ENCODE results near the gene G2E3. TPM values are rescaled to one million over a fixed set of nuclear protein-coding genes. Genes with fewer than 3 reads are reported as not detected.

G2E3 gene
- total and polyA plus RNA-seq, 2 of the 13 experiments (the other 11 are each of a cell fraction or from before 2014, with no cell fraction given): 22.8 to 63.0 TPM

DNA sequence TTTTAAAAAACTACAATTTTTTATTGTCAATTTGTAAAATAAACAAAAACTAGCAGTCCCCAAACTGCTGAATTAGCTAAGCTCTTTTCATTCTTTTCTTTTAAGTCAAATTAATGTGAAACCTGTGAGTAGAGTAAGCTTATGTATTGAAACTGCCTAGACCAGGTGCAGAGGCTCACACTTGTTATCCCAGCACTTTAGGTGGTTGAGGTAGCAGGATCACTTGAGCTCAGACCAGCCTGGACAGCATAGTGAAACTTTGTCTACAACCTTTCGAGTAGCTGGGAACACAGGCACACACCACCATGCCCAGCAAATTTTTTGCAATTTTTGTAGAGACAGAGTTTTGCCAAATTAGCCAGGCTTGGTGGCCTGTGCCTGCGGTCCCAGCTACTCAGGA lies 89.5 kb downstream of the G2E3 start:
- H3K4me3 ChIP-seq (replicated peaks in 1 of 3; ENCODE audit: insufficient read depth in 1 of 3, low read depth in 2 of 3, low read length in 3 of 3): no peak overlapping the region
- H3K4me2 ChIP-seq (ENCODE audit: low read depth, low read length): no peak overlapping the region
- peaks cover 21% of the 10 kb centered on the region for H3K9me3 ChIP-seq (ENCODE audit: low read length)
- ATAC-seq: peak; percentile 54
- peaks cover 29% of the 10 kb centered on the region for H3K79me2 ChIP-seq (ENCODE audit: insufficient read depth, low read length)
- TF ChIP-seq ZNF670 (CRISPR knock-in tag; IDR thresholded peaks at IDR 0.05; ENCODE audit: borderline replicate concordance) (no peak), ZNF879 (CRISPR knock-in tag; IDR thresholded peaks at IDR 0.05) (no peak), ZNF20 (CRISPR knock-in tag; IDR thresholded peaks at IDR 0.05) (no peak), SMC3 (IDR thresholded peaks at IDR 0.05; ENCODE audit: low read length) (no peak), BCL3 (CRISPR knock-in tag; IDR thresholded peaks at IDR 0.05) (no peak), ETV5 (CRISPR knock-in tag; IDR thresholded peaks at IDR 0.05; ENCODE audit: borderline replicate concordance) (no peak), HNF1B (CRISPR knock-in tag; IDR thresholded peaks at IDR 0.05) (no peak), NFE2 (CRISPR knock-in tag; IDR thresholded peaks at IDR 0.05) (no peak), LCORL (IDR thresholded peaks at IDR 0.05) (no peak), LCORL (CRISPR knock-in tag; IDR thresholded peaks at IDR 0.05) (no peak), MATR3 (CRISPR knock-in tag; IDR thresholded peaks at IDR 0.05) (no peak), ZNF607 (CRISPR knock-in tag; IDR thresholded peaks at IDR 0.05; ENCODE audit: borderline replicate concordance) (no peak), FIP1L1 (IDR thresholded peaks at IDR 0.05; ENCODE audit: borderline replicate concordance, insufficient read depth, low read depth, low read length) (no peak), MXD4 (CRISPR knock-in tag; IDR thresholded peaks at IDR 0.05) (no peak), IKZF4 (CRISPR knock-in tag; IDR thresholded peaks at IDR 0.05; ENCODE audit: borderline replicate concordance, low read depth, not compliant biosample characterization) (no peak), ZBTB20 (CRISPR knock-in tag; IDR thresholded peaks at IDR 0.05; ENCODE audit: borderline replicate concordance, low read depth) (no peak)
- TF ChIP-seq, protein P1, sequence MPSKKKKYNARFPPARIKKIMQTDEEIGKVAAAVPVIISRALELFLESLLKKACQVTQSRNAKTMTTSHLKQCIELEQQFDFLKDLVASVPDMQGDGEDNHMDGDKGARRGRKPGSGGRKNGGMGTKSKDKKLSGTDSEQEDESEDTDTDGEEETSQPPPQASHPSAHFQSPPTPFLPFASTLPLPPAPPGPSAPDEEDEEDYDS (CRISPR knock-in tag; IDR thresholded peaks at IDR 0.05): no peak
- ChIA-PET CTCF (ENCODE audit: low intra/inter-chr PET ratio, low total read pairs) (no interaction called here), POLR2A (interaction anchor here (0.7 kb wide), 1 partner anchor 34 kb away, joined by 3 read pairs; no protein-coding TSS in a partner anchor)
- WGBS (ENCODE audit: low lambda C conversion rate): 96% methylated on average over 2 of the region's 2 CpGs
- DNase-seq (ENCODE audit: low spot score): no peak
- no peak overlapping the region for H3K27ac ChIP-seq (ENCODE audit: extremely low read length, insufficient read depth, low read length)
- intact Hi-C loops (cut with micrococcal nuclease; ENCODE audit: unreplicated experiment) (no loop called here), in situ Hi-C loops (cut with HindIII; ENCODE audit: extremely low pct_ligation_motif_present, low pct_unique_long_range_greater_than_20kb) (no loop called here)
- no peaks in the 10 kb centered on the region for H4K20me1 ChIP-seq (ENCODE audit: insufficient read depth, low read length)
- no peak overlapping the region for H2AFZ ChIP-seq (ENCODE audit: low read length)
- H3K27me3 ChIP-seq (ENCODE audit: control insufficient read depth in 1 of 2, insufficient read depth in 2 of 2, low read length in 2 of 2): no peaks in the 10 kb centered on the region
- BruUV-seq (replicated peaks): no TSS peak
- no peak for FAIRE-seq
- no peaks in the 10 kb centered on the region for H3K4me1 ChIP-seq (ENCODE audit: insufficient read depth, low read length)
- peaks cover 25 to 82% of the 10 kb centered on the region in 2 experiments for H3K36me3 ChIP-seq (replicated peaks in 1 of 2; ENCODE audit: control insufficient read depth in 1 of 2, insufficient read depth in 2 of 2, low read length in 2 of 2)
- no peak overlapping the region for H3K9ac ChIP-seq (ENCODE audit: insufficient read depth, low read depth, low read length)
